DMS 273 (cell line): Measurements from ENCODE around the gene RTN4.
"Not testable (repeated sequence)": the region's sequence is repeated elsewhere in the genome, so short reads cannot be mapped to it uniquely, and the experiment has no call there.

Experiments
- DNase-seq: peaks from one replicate; lab custom pipeline; 2025; ENCODE audit not compliant: unreplicated experiment; lab: John Stamatoyannopoulos, UW

Gene RTN4

DNA sequence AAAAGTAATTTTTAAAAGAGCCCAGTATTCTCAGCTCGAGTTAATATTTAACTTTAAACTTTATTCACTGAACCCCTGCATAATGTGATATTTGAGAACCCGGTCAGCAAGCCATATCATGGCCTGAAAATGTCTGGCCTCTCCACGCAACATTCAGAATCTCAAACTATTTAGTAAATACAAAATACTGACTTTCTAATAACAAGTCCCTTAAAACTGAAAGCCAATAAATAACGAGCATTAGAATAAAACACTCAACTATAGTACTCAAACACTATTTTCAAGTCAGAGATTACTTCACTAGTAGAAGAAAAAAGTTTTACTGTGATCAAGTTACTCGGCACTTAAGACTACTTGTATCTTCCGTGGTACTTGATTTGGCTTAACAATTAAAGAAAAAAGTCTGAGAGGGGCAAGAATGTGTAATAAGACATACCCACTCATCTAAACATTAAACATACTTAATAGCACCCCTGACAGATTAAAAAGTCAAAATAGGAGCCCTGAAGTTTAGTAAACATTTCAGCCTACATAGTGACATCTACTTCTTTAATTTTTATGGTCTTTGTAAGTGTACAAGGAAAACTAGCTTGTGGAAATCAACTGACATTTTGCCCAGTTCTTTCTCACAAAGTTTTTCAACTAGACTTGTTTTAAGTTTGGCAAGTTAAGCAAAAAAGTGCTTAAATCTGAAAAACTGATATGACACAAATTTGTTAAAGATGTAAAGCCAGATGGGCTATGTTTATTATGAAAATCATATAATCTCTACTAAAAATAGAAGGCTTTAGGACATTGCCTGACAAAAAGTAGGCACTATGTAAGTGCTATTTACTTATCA lies 38.2 kb downstream of the RTN4 start:
- peak; percentile 53 for DNase-seq

- peak; percentile 56 for DNase-seq
Observed at GRCh38 chr2:55010915-55011314, 39.3 kb downstream of the RTN4 start.

DNA sequence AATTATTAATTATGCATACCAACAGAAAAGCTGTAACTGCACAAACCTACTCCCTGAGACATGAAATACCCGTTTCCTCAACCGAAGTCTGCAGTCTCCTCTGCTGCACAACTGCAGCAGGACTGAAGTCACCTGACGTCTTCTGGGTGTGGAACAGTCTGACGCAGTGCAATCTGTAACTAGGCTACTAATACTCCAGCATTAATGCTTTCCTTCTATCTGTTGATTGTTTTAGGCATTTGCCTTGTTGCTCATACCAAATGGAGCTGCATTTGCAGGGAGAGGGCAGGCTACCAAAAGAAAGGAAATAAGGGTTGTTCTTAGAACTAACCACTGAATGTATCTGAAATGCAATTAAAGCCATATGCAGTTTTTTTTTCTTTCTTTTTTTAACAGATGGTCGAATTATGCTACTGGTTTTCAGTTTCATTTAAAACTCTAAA lies 40.1 kb downstream of the RTN4 start:
- DNase-seq, result peak; percentile 89

DNA sequence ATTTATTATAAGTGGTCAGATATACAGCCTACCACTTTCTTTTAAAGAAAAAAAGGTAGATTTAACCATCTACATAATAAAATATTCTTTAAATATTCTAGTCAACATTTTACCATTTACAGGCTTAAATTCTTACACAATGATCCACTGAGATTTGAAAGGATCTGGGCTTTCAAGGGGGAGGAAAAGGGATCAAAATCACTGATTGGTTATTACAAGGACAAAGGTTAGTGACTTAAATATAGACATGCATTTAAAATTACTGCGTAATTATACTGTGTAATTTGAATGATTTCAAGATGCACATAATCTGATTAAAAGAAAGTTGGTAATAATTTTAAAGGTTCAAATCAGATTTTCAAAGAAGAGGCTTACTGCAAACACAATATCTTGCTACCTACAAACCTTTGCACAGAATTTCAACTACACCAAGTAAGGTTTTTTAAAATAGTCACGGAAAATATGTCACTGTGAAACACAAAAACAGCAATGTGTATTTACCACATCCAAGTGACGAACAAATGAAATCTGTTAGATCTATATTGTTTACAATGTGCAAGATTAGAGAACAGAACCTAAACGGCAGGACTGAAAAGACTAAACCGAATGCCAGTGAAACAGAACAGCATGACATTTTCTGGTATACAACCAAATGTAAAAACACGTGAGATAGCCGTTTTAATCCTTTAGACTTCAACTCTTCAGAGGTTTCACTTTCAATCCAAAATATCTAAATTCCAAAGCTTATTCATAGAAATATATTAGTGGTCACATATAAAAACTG lies 40.8 kb downstream of the RTN4 start:
- DNase-seq, result peak; percentile 56

- DNase-seq, result no peak
Observed at GRCh38 chr2:55006306-55006705, 43.9 kb downstream of the RTN4 start.

DNA sequence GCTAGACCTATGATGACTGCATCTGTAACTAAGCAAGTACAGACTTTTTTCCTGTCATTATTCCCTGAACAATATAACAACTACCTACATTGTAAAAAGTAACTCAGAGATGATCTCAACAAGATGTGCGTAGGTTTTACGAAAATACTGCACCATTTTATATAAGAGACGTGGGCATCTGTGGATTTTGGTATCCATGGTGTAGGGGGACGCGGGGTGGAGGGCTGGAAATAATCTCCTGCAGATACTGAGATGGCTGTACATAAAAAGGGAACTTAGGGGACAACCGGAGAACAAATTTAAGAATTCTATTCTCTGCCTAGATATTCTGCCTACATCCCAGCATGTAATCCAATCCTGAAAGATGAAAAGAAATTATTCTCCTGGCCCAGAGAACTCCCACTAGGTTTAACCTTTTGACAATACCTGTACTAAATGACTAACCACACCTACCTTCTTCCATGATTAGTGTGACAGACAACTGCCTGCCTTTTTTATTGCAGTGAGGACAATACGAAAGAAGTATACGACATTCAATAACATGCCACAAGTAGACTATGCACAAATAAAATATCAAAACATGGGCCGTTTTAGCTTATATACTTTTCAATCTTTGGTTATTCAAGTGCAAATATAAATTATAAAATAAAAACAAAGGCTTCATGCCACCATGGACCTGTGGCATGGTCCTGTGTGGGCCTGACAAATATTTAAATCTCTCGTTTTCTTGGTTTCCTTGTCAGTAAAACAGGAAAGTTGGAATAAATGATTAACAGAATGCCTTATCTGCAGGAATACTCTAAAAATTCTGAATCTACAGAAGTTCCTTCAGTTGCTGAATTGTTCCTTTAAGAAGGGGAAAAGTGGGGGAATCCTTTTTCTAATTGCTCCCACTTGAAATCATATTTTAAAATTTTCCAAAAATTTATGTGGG lies 46.3 kb downstream of the RTN4 start:
- DNase-seq, result no peak

DNA sequence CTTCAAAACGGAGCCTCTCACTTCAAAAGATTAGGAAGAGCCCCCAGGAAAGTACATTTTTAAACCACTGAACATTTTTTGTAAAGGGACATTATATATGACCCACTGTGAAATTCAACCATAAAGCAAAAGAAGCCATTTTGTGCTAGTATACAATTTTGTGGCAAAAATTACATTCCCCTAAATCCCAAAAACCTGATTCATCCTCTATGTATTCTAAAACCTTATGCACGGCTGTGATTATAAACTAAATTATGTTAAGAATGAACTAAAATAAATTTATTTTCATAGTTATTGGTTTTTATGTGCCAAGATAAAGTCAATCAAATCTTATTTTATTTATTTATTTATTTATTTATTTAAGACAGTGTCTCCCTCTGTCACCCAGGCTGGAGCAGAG lies 48.5 kb downstream of the RTN4 start:
- DNase-seq, result peak; percentile 26

GRCh38 chr2:55000341-55000740 lies 49.9 kb downstream of the RTN4 start:
- no peak for DNase-seq

DNA sequence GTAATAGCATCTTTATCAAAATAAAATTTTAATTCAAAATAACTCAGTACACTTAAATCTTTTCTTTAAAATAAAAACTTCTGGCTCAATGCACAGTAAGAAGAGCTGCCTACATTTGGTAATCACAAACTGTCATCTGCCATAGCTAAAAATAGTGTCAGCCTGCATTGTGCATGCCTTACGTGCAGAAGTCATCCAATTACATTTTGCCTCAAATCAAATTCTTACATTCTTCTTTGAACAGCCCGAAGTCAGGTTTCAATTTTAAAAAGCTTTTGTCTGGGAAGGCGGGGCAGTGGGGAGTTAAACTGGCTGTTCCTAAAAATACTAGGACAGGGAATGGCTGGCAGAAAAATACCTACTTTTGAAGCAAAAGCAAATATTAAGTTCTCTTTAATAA lies 51.1 kb downstream of the RTN4 start:
- DNase-seq, result peak; percentile 74

DNA sequence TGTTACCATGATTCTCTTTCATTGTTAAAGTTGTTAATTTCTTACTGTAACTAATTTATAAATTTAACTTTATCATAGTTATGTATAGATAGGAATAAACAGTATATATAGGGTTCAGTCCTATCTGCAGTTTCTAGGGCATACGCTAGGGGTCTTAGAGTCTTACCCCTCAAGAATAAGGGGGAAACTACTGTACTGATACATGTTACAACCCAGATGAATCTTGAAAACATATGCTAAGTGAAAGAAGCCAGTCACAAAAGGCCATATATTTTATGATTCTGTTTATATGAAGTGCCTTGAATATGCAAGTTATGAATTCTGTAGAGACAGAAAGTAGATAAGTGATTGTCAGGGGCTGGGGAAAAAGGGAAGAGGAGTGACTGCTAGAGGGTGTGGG lies 52.4 kb downstream of the RTN4 start:
- no peak for DNase-seq

DNA sequence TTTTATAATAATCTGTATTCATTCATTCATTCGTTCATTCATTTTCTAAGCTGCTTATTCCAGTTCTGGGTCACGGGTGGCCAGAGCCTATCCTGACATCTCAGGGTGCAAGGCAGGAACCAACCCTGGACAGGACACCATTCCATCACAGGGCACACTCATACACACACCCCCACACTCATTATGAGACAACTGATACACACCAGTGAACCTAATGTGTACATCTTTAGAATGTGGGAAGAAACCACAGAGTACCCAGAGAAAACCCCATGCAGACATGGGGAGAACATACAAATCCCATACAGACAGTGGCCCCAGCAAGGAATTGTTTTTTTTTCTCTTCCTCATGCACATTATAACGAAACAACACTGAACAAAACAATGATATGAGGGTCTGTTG lies 54.7 kb downstream of the RTN4 start:
- no peak for DNase-seq

DNA sequence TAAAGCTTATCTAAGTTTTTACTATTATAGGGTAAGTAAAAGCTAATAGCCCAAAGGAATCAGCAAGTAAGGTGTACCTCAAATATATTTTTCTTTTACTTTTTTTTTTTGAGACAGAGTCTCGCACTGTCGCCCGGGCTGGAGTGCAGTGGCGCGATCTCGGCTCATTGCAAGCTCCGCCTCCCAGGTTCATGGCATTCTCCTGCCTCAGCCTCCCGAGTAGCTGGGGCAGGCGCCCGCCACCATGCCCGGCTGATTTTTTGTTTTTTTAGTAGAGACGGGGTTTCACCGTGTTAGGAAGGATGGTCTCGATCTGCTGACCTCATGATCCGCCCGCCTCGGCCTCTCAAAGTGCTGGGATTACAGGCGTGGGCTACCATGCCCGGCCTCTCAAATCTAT lies 59.6 kb downstream of the RTN4 start:
- DNase-seq, result not testable (repeated sequence)

GRCh38 chr2:54988612-54989011 lies 61.6 kb downstream of the RTN4 start:
- DNase-seq, result peak; percentile 27

GRCh38 chr2:54986264-54986663 lies 64.0 kb downstream of the RTN4 start:
- DNase-seq, result peak; percentile 71

DNA sequence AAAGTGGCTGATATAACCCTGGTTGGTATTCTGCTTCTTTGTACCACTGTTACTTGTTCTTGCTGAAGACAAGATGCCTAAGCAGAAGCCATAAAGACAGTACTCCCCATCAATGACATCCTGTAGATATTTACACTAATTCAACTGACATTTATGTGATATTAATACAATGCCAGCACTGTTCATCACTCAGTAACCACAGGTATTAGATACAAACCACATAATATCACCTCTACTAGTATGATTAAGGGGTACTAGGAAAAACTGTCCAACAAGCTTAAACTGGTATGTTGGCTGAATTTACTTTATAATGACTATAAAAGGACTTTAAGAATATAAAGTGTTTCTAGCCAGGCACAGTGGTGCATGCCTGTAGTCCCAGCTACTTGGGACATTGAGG lies 65.8 kb downstream of the RTN4 start:
- DNase-seq, result no peak

- DNase-seq, result no peak
Observed at GRCh38 chr2:54983345-54984220, 66.7 kb downstream of the RTN4 start.

DNA sequence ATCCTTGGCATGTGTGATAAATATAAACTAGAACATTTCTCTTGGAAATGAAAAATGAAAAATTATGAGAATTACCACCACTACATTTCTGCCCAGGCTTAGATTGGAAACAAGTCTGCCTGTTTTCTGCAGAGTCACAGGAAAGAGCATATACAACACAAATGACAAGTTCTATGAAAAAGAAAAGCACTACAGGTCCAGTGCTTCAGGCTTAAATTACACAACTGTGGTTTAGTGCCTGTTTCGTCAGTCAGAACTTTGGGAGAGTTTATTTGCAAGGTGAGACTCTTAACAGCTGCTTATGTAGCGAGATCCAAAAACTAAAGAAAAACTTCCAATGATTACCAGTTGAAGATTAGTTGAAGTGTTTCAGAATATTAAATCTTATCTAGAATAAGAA lies 68.9 kb downstream of the RTN4 start:
- no peak for DNase-seq

DNA sequence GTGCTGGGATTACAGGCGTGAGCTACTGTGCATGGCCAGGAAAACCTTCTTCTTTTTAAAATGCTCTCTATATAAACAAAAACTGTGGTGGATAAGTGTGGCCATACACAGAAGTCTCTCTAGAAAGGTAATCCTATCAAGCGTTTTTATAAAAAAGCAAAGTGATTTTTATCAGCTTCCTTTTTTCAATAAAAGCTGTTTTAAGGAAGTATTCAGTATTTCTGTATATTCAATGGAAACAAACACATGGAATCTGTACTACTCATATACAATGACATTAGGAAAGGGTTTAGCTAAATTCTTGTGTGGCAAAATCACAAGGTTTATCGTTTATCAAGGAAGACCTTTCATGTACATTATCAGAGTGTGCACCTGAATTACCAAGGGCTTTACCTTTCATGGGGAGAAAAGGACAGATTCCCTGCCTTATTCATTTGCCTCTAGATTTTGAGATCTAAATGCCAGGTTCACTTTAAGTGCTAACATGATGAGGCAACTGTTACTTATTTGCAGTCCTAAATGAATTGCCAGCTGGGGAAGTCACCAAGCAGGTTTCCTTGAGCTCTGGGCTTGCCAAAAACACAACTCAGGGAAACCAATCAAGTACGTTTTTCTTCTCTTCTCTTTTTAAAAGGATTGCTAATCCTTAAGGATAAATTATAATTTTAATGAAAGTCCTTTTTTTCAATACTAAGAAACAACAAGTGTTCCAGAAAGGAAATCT lies 70.8 kb downstream of the RTN4 start:
- DNase-seq, result peak; percentile 50

GRCh38 chr2:54977149-54977548 lies 73.1 kb downstream of the RTN4 start:
- no peak for DNase-seq
